A549 (cell line): Measurements from ENCODE around the gene PAXIP1. TPM values are rescaled to one million over a fixed set of nuclear protein-coding genes. Genes with fewer than 3 reads are reported as not detected.

Experiments used
- ATAC-seq, 2 experiments: fragments of 200-7000 bp in 1 of 2; fragments of >200 bp in 1 of 2; cut with Nextera tagmentation in 1 of 2; cut with Tn5 transposase in 1 of 2; 3 replicates each; pipeline versions ENCODE4 v1.8.0 to v1.9.1; 2018 to 2020; ENCODE audit warnings: mild to moderate bottlenecking in 1 of 2, moderate library complexity in 1 of 2
- CTCF ChIA-PET: fragments of 300-600 bp; sonication (Branson Sonifier 250); formaldehyde crosslinking; extraction: SDS; loops from one replicate; lab custom pipeline; 2021; ENCODE audit warnings: antibody characterized with exemption, inconsistent platforms; lab: Yijun Ruan, JAX
- POLR2A ChIA-PET: fragments of 350-600 bp; formaldehyde crosslinking; extraction: SDS; loops from one replicate; lab custom pipeline; 2021; ENCODE audit warnings: antibody characterized with exemption, inconsistent platforms; lab: Yijun Ruan, JAX
- DNase-seq, 2 experiments: peaks; one replicate each; pipeline versions ENCODE4 v3.0.0 to v3.0.0-alpha.2; 2011 to 2016; ENCODE audit warnings: low read depth in 1 of 2, low spot score in 1 of 2
- FAIRE-seq: peaks from 2 replicates; lab custom pipeline; 2011; peaks lifted over from hg19 to GRCh38; lab: Jason Lieb, UNC
- H3K27ac ChIP-seq, 2 experiments: fragments of >200 bp; sonication (Bioruptor Twin); formaldehyde crosslinking; 3 replicates each; pipeline ENCODE4 v1.5.1; 2016 to 2017
- H3K4me1 ChIP-seq: fragments of >200 bp; sonication (Bioruptor Twin); formaldehyde crosslinking; 3 replicates; pipeline ENCODE4 v1.6.1; 2016
- H3K4me2 ChIP-seq: fragments of >200 bp; sonication (Bioruptor Twin); formaldehyde crosslinking; 3 replicates; pipeline ENCODE4 v1.6.1; 2016
- H3K4me3 ChIP-seq: fragments of >200 bp; sonication (Bioruptor Twin); formaldehyde crosslinking; 3 replicates; pipeline ENCODE4 v1.5.1; 2016
- H3K9me3 ChIP-seq: fragments of >200 bp; sonication (Bioruptor Twin); formaldehyde crosslinking; 3 replicates; pipeline ENCODE4 v1.6.1; 2016
- ATOH8 ChIP-seq: fragments of 250-450 bp; sonication (Bioruptor Pico); IDR thresholded peaks from 2 replicates; pipeline ENCODE4 v1.5.0; 2020; ENCODE audit warnings: low read depth, mild to moderate bottlenecking, moderate library complexity
- BCL3 ChIP-seq: fragments of >200 bp; sonication (Bioruptor Twin); formaldehyde crosslinking; IDR thresholded peaks from 3 replicates; pipeline ENCODE4 v1.6.1; 2016
- CBX8 ChIP-seq: fragments of 200-600 bp; sonication (generic); IDR thresholded peaks from 2 replicates; pipeline ENCODE4 v1.6.1; 2016
- CHD4 ChIP-seq: fragments of 200-600 bp; sonication (generic); IDR thresholded peaks from 2 replicates; pipeline ENCODE4 v1.6.1; 2016; ENCODE audit warnings: antibody characterized with exemption, mild to moderate bottlenecking, borderline replicate concordance
- E2F6 ChIP-seq: IDR thresholded peaks from 2 replicates; pipeline ENCODE4 v1.6.1; 2012; ENCODE audit warnings: low read depth, borderline replicate concordance
- EHF ChIP-seq: fragments of 250-450 bp; sonication (Bioruptor Pico); IDR thresholded peaks from 2 replicates; pipeline ENCODE4 v1.5.0; 2020; ENCODE audit warnings: mild to moderate bottlenecking
- ELK1 ChIP-seq: fragments of 150-350 bp; IDR thresholded peaks from 2 replicates; pipeline ENCODE4 v1.6.1; 2014; ENCODE audit warnings: low read depth, mild to moderate bottlenecking, low read length
- ESRRA ChIP-seq: fragments of 150-350 bp; IDR thresholded peaks from 2 replicates; pipeline ENCODE4 v1.6.1; 2014; ENCODE audit warnings: mild to moderate bottlenecking, low read length, borderline replicate concordance
- FOSB ChIP-seq: fragments of 250-450 bp; sonication (Bioruptor Pico); IDR thresholded peaks from 2 replicates; pipeline ENCODE4 v1.5.0; 2020; ENCODE audit warnings: mild to moderate bottlenecking, moderate library complexity
- FOXS1 ChIP-seq: fragments of 250-450 bp; sonication (Bioruptor Pico); IDR thresholded peaks from 2 replicates; pipeline ENCODE4 v1.5.0; 2020; ENCODE audit warnings: mild to moderate bottlenecking, moderate library complexity
- GATA3 ChIP-seq: IDR thresholded peaks from 2 replicates; pipeline ENCODE4 v1.6.1; 2012; ENCODE audit warnings: borderline replicate concordance
- HDAC2 ChIP-seq: fragments of 200-600 bp; sonication (generic); IDR thresholded peaks from 2 replicates; pipeline ENCODE4 v1.6.1; 2016
- HOXB5 ChIP-seq: fragments of 250-450 bp; sonication (Bioruptor Pico); IDR thresholded peaks from 2 replicates; pipeline ENCODE4 v1.5.0; 2020; ENCODE audit warnings: mild to moderate bottlenecking, moderate library complexity
- KDM1A ChIP-seq: fragments of 200-600 bp; sonication (generic); IDR thresholded peaks from 2 replicates; pipeline ENCODE4 v1.6.1; 2016; ENCODE audit warnings: low read depth, mild to moderate bottlenecking
- KDM5A ChIP-seq: fragments of 200-600 bp; sonication (generic); IDR thresholded peaks from 2 replicates; pipeline ENCODE4 v1.6.1; 2016; ENCODE audit warnings: antibody characterized with exemption, mild to moderate bottlenecking
- MAX ChIP-seq: IDR thresholded peaks from 2 replicates; pipeline ENCODE4 v1.6.1; 2012
- MYC ChIP-seq: IDR thresholded peaks from 2 replicates; pipeline ENCODE4 v1.6.1; 2012; ENCODE audit warnings: mild to moderate bottlenecking, inconsistent platforms, low read length, improper control_type of control experiment, borderline replicate concordance
- NFE2L2 ChIP-seq: fragments of 150-350 bp; conservative IDR thresholded peaks from 2 replicates; pipeline ENCODE4 v1.6.1; 2014; ENCODE audit warnings: low read length
- NPAS2 ChIP-seq: fragments of 250-450 bp; sonication (Bioruptor Pico); IDR thresholded peaks from 2 replicates; pipeline ENCODE4 v1.8.0; 2022; ENCODE audit warnings: mild to moderate bottlenecking, moderate library complexity, borderline replicate concordance
- NR3C1 ChIP-seq: fragments of >200 bp; sonication (Bioruptor Twin); formaldehyde crosslinking; IDR thresholded peaks from 3 replicates; pipeline ENCODE4 v1.6.1; 2017
- RAD21 ChIP-seq, 2 experiments: fragments of >200 bp in 1 of 2; sonication (Bioruptor Twin) in 1 of 2; formaldehyde crosslinking in 1 of 2; IDR thresholded peaks in 1 of 2; conservative IDR thresholded peaks in 1 of 2; 2 replicates in 1 of 2; 3 replicates in 1 of 2; pipeline ENCODE4 v1.6.1; 2012 to 2018; ENCODE audit warnings: inconsistent platforms in 1 of 2
- REST ChIP-seq: fragments of 200-600 bp; sonication (generic); IDR thresholded peaks from 2 replicates; pipeline ENCODE4 v1.6.1; 2016; ENCODE audit warnings: antibody characterized with exemption, mild to moderate bottlenecking, moderate library complexity
- SMC3 ChIP-seq: fragments of >200 bp; sonication (Bioruptor Twin); formaldehyde crosslinking; IDR thresholded peaks from 3 replicates; pipeline ENCODE4 v1.6.1; 2018; ENCODE audit warnings: inconsistent platforms
- TFCP2L1 ChIP-seq: fragments of 250-450 bp; sonication (Bioruptor Pico); IDR thresholded peaks from 2 replicates; pipeline ENCODE4 v1.5.0; 2021; ENCODE audit warnings: mild to moderate bottlenecking
- ZC3H11A ChIP-seq: fragments of 450-650 bp; IDR thresholded peaks from 2 replicates; pipeline ENCODE4 v1.6.1; 2014; ENCODE audit warnings: antibody characterized with exemption, mild to moderate bottlenecking
- ZSCAN20 ChIP-seq: fragments of 250-450 bp; sonication (Bioruptor Pico); IDR thresholded peaks from 2 replicates; pipeline ENCODE4 v1.8.0; 2022; ENCODE audit warnings: mild to moderate bottlenecking, moderate library complexity
- WGBS: methylation state at CpG from one replicate; pipeline ENCODE4 v1.1.6; 2017; ENCODE audit errors: missing lambda C conversion rate; 5-methylcytosine and 5-hydroxymethylcytosine counted together
- polyA plus RNA-seq, 4 experiments: library from polyadenylated mRNA; depleted of rRNA in 3 of 4; stranded (reverse); fragments of >200 nt; fragmentation: RNase III in 1 of 4; extraction: RNeasy Plus Mini Kit Qiagen cat#74134 plus additional on column Dnase treatment in 1 of 4; gene quantifications; 2 replicates in 3 of 4; 3 replicates in 1 of 4; pipeline ENCODE4 v1.2.3, GENCODE V29; 2011 to 2017

The PAXIP1 gene
- polyA plus RNA-seq, 2 of the 4 experiments (the other 2 are of a cell fraction): 15.3 to 15.7 TPM

- H3K4me1 ChIP-seq: no peaks in the 10 kb centered on the region
- ATAC-seq (no peak), DNase-seq (no peak), FAIRE-seq (no peak)
- H3K27ac ChIP-seq: no peak overlapping the region
- no peak overlapping the region for H3K4me2 ChIP-seq
- CTCF ChIA-PET: interaction anchor here (1.3 kb wide), 1 partner anchor 31 kb away, joined by 3 read pairs; no protein-coding TSS in a partner anchor
- H3K4me3 ChIP-seq: no peak overlapping the region
- WGBS: 89% methylated on average over 6 of the region's 6 CpGs
- POLR2A ChIA-PET: no interaction called here
- TF ChIP-seq NPAS2 (CRISPR knock-in tag) (no peak), ELK1 (no peak), SMC3 (no peak), CHD4 (no peak), MAX (no peak), GATA3 (no peak), BCL3 (no peak)
- no peaks in the 10 kb centered on the region for H3K9me3 ChIP-seq
Measured at GRCh38 chr7:154984601-154985188, 18.2 kb downstream of the PAXIP1 start.

- WGBS: 84% methylated on average over 3 of the region's 3 CpGs
- no peak for DNase-seq
- ATAC-seq: no peak
Measured at GRCh38 chr7:154978017-154978416, 24.9 kb downstream of the PAXIP1 start.

GRCh38 chr7:154977250-154977649 lies 25.7 kb downstream of the PAXIP1 start:
- 92% methylated on average over 6 of the region's 6 CpGs for WGBS
- no peak for FAIRE-seq
- Histone ChIP-seq H3K27ac (no peak overlapping the region), H3K9me3 (no peaks in the 10 kb centered on the region), H3K4me1 (no peaks in the 10 kb centered on the region), H3K4me2 (no peak overlapping the region), H3K4me3 (no peak overlapping the region)
- no peak for ATAC-seq
- DNase-seq: no peak
- ChIA-PET CTCF (interaction anchor here (1.2 kb wide), 1 partner anchor 380 kb away, joined by 3 read pairs; no protein-coding TSS in a partner anchor), POLR2A (no interaction called here)
- TF ChIP-seq REST (no peak), HDAC2 (no peak), MYC (no peak), FOXS1 (no peak), NFE2L2 (no peak), KDM5A (no peak), TFCP2L1 (no peak), ESRRA (no peak), CHD4 (no peak), RAD21 (conservative IDR thresholded peaks at IDR 0.05 in 1 of 2, IDR thresholded peaks at IDR 0.05 in 1 of 2) (no peak), HOXB5 (CRISPR knock-in tag) (no peak), CBX8 (no peak), NR3C1 (no peak)

More at GRCh38 chr7:154978017-154978416, 24.9 kb downstream of the PAXIP1 start:
- FAIRE-seq: no peak
- Histone ChIP-seq H3K27ac (no peak overlapping the region), H3K4me2 (no peak overlapping the region), H3K4me1 (no peaks in the 10 kb centered on the region), H3K9me3 (no peaks in the 10 kb centered on the region), H3K4me3 (no peak overlapping the region)
- ChIA-PET CTCF (interaction anchor here (1.2 kb wide), 1 partner anchor 379 kb away, joined by 3 read pairs; no protein-coding TSS in a partner anchor), POLR2A (no interaction called here)
- TF ChIP-seq EHF (CRISPR knock-in tag) (no peak), ZSCAN20 (CRISPR knock-in tag) (no peak), KDM5A (no peak), MAX (no peak), ZC3H11A (no peak), SMC3 (no peak), E2F6 (no peak), FOXS1 (no peak), KDM1A (no peak), FOSB (CRISPR knock-in tag) (no peak), ATOH8 (CRISPR knock-in tag) (no peak), ESRRA (no peak)
